ENCODE data around the gene P3H3.

P3H3 gene

DNA sequence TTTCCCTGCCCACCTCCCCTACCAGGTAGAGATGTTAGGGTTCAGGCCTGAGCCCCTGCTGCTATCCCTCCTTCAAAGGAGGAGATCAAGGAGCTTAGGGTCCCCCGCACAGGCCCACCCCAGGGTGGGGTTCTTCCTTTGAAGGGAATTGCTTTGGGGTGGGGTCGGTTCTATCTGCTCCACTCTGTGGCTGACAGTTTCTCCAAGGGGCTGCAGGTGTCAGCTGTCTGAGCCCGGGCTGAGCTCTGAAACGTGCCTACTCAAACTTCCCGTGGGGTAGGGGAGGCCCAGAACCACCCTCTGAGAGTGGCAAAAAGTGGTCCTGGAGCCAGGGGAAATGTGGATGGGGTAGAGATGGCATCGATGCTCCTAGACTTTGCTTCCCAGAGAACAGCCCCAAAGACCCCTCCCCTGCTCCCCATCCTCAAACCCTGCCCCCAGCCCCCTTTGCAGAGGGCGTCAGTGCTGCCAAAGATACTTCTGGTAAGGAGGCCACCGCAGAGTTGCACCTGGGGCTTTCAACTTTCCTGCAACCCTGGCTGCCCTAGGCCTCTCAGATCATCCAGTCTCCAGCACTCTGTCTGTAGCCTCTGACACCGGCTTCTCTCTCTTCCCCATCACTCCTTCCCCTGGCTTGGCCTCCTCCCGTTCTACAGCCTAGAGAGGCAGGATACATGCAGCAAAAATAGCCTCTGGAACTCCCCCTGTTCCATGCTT is 45.2 kb upstream of the P3H3 start:
- TF ChIP-seq, protein P1, sequence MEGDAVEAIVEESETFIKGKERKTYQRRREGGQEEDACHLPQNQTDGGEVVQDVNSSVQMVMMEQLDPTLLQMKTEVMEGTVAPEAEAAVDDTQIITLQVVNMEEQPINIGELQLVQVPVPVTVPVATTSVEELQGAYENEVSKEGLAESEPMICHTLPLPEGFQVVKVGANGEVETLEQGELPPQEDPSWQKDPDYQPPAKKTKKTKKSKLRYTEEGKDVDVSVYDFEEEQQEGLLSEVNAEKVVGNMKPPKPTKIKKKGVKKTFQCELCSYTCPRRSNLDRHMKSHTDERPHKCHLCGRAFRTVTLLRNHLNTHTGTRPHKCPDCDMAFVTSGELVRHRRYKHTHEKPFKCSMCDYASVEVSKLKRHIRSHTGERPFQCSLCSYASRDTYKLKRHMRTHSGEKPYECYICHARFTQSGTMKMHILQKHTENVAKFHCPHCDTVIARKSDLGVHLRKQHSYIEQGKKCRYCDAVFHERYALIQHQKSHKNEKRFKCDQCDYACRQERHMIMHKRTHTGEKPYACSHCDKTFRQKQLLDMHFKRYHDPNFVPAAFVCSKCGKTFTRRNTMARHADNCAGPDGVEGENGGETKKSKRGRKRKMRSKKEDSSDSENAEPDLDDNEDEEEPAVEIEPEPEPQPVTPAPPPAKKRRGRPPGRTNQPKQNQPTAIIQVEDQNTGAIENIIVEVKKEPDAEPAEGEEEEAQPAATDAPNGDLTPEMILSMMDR (IDR thresholded peaks at IDR 0.05), result no peak
- DNase-seq (ENCODE audit: low spot score), result no peak
- no peak overlapping the region for H3K27ac ChIP-seq
- no peak overlapping the region for H3K4me3 ChIP-seq

DNA sequence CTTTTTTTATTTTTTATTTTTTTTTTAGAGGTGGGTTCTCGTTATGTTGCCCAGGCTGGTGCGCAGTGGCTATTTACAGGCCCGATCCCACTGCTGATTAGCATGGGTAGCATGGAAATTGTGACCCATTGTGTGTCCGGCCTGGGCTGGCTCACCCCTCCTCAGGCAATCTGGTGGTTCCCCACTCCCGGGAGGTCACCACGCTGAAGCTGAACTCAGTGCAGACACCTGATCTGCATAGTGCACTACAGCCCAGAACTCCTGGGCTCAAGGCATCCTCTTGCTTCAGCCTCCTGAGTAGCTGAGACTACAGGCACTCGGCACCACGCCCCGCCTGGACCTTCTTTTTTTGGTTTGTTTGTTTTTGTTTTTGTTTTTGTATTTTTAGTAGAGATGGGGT is 44.4 kb upstream of the P3H3 start:
- DNase-seq (ENCODE audit: low spot score), result no peak
- TF ChIP-seq, protein P1 (IDR thresholded peaks at IDR 0.05), result no peak
- Histone ChIP-seq H3K4me3 (no peak overlapping the region), H3K27ac (no peak overlapping the region)

DNA sequence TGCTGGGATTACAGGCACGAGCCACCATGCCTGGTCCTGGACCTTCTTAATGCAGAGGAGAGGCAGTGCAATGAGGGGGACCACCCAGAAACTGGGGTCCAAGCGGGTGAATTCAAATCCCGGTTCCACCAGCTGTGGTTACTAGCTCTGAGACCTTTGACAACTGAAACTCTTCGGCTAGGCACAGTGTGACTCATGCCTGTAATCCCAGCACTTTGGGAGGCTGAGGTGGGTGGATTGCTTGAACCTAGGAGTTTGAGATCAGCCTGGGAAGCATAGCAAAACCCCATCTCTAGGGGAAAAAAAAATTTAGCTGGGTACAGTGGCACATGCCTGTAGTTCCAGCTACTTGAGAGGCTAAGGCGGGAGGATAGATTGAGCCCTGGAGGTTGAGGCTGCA is 43.9 kb upstream of the P3H3 start:
- DNase-seq (ENCODE audit: low spot score), result no peak

DNA sequence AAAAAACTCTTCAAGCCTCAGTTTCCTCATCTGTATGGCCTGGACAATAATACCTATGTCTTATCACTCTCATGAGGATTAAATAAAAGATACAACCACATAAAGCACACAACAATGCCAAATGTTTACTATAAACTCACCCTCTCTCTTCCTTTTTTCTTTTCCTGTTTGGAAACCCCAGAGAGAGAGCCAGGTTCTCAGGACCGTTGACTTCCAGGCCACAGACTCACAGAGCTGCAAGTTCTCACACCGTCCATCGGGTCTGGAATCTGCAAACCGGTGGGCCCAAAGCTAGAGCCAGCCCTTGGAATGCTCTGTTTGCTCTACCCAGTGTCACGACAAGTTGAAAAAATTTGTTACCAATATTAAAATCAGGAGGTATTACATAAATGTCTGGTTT is 43.4 kb upstream of the P3H3 start:
- H3K27ac ChIP-seq, result no peak overlapping the region
- TF ChIP-seq, protein P1 (IDR thresholded peaks at IDR 0.05), result no peak
- no peak overlapping the region for H3K4me3 ChIP-seq
- DNase-seq (ENCODE audit: low spot score), result no peak

More for the DNA sequence above, 43.9 kb upstream of the P3H3 start:
- Histone ChIP-seq H3K27ac (no peak overlapping the region), H3K4me3 (no peak overlapping the region)
- TF ChIP-seq, protein P1 (IDR thresholded peaks at IDR 0.05), result no peak

DNA sequence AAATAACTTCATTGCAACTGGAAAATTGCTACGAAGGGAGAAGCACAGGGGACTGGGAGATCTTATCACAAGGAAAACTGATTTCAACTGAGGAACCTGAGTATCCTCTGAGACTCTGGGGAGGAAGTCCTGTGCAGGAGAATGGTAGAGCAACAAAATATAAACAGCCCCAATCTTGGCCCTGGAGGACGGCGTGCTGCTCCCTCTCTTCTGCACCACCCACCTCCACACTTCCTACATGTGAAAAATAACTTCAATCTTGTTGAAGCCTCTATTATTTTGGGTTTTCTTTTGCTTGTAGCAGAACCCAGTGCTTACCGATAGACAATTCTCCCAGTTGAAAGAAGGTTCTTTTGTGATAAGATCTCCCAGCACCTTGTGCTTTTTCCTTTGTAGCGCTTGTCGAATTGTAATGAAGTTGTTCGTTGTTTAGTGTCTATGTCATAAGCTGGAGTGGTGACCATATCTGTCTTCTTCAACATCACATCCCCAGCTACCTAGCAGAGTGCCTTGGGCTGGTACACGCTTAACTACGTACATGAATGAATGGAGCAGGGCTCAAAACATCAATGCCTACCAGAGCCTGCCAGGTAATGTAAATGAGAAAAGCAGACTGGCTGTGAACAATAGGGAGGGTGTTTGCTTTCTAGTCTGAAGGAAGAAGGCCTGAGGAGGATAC is 41.7 kb upstream of the P3H3 start:
- no peak for DNase-seq (ENCODE audit: low spot score)
- H3K4me3 ChIP-seq, result no peak overlapping the region
- TF ChIP-seq, protein P1 (IDR thresholded peaks at IDR 0.05), result no peak
- no peak overlapping the region for H3K27ac ChIP-seq

DNA sequence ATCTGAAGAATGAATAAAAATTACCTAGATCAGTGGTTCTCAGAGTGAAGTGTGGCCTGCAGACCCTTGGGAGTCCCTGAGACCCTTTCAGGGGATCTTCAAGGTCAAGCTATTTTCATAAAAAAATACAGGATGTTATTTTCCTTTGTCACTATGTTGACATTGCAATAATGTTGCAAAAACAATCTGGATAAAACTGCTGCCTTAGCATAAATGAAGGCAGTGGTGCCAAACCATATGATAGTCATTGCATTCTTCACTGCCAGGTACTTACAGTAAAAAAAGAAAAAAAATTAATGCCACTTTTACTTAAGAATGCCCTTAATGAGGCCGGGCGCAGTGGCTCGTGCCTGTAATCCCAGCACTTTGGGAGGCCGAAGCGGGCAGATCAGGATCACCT is 40.9 kb upstream of the P3H3 start:
- H3K27ac ChIP-seq, result no peak overlapping the region
- no peak for DNase-seq (ENCODE audit: low spot score)

More for the DNA sequence above, 40.9 kb upstream of the P3H3 start:
- TF ChIP-seq, protein P1 (IDR thresholded peaks at IDR 0.05), result no peak
- H3K4me3 ChIP-seq, result no peak overlapping the region

All from coronary artery (tissue), 2 donors.